H9 (cell line): ENCODE measurements around the gene MAPKAPK3. TPM values are rescaled to one million over a fixed set of nuclear protein-coding genes. Genes with fewer than 3 reads are reported as not detected.

Experiments
- DNase-seq: peaks from one replicate; pipeline ENCODE4 v3.0.0-alpha.2; 2017
- H2AFZ ChIP-seq: one replicate; pipeline ENCODE4 v1.6.1; 2013; ENCODE audit warnings: mild to moderate bottlenecking, low read length, control low read depth, moderate library complexity
- H2AK5ac ChIP-seq: 2 replicates; pipeline ENCODE4 v1.6.1; 2013; ENCODE audit warnings: low read length, control low read depth, mixed read lengths; ENCODE audit not compliant: insufficient read length
- H2BK120ac ChIP-seq: one replicate; pipeline ENCODE4 v1.6.1; 2013; ENCODE audit warnings: low read depth, mild to moderate bottlenecking, low read length, control low read depth, inconsistent platforms; ENCODE audit not compliant: poor library complexity, severe bottlenecking
- H2BK12ac ChIP-seq: 2 replicates; pipeline ENCODE4 v1.6.1; 2013; ENCODE audit warnings: low read length, control low read depth, mixed read lengths, low read depth; ENCODE audit not compliant: insufficient read length
- H2BK15ac ChIP-seq: 2 replicates; pipeline ENCODE4 v1.6.1; 2013; ENCODE audit warnings: low read depth, low read length, control low read depth
- H2BK20ac ChIP-seq: one replicate; pipeline ENCODE4 v1.6.1; 2013; ENCODE audit warnings: low read depth, mild to moderate bottlenecking, low read length, control low read depth, inconsistent platforms; ENCODE audit not compliant: poor library complexity, severe bottlenecking
- H2BK5ac ChIP-seq: 2 replicates; pipeline ENCODE4 v1.6.1; 2013; ENCODE audit warnings: low read length, control low read depth, mixed read lengths; ENCODE audit not compliant: insufficient read length
- H3K14ac ChIP-seq: 2 replicates; pipeline ENCODE4 v1.6.1; 2013; ENCODE audit warnings: low read length, control low read depth; ENCODE audit not compliant: insufficient read depth
- H3K18ac ChIP-seq: 2 replicates; pipeline ENCODE4 v1.6.1; 2013; ENCODE audit warnings: low read depth, mild to moderate bottlenecking, mixed read lengths, low read length, control low read depth; ENCODE audit not compliant: insufficient read length
- H3K23ac ChIP-seq: 2 replicates; pipeline ENCODE4 v1.6.1; 2013; ENCODE audit warnings: low read length, control low read depth, mixed read lengths, low read depth; ENCODE audit not compliant: insufficient read length
- H3K23me2 ChIP-seq: 2 replicates; pipeline ENCODE4 v1.6.1; 2013; ENCODE audit warnings: low read depth, mild to moderate bottlenecking, mixed read lengths, low read length, control low read depth; ENCODE audit not compliant: insufficient read length, poor library complexity, severe bottlenecking
- H3K27ac ChIP-seq: 2 replicates; pipeline ENCODE4 v1.5.1; 2013; ENCODE audit warnings: low read length, control low read depth, mixed read lengths, low read depth; ENCODE audit not compliant: insufficient read length
- H3K27me3 ChIP-seq: 2 replicates; pipeline ENCODE4 v1.6.1; 2013; ENCODE audit warnings: low read length, control low read depth, inconsistent platforms; ENCODE audit not compliant: insufficient read depth
- H3K4ac ChIP-seq: 2 replicates; pipeline ENCODE4 v1.6.1; 2013; ENCODE audit warnings: low read depth, mild to moderate bottlenecking, control low read depth, inconsistent platforms, low read length, moderate library complexity
- H3K4me1 ChIP-seq: 2 replicates; pipeline ENCODE4 v1.6.1; 2013; ENCODE audit warnings: low read length, control low read depth, inconsistent platforms; ENCODE audit not compliant: insufficient read depth
- H3K4me2 ChIP-seq: 2 replicates; pipeline ENCODE4 v1.6.1; 2013; ENCODE audit warnings: low read length, control low read depth, mixed read lengths; ENCODE audit not compliant: insufficient read length, insufficient read depth
- H3K56ac ChIP-seq: 2 replicates; pipeline ENCODE4 v1.6.1; 2013; ENCODE audit warnings: low read depth, mild to moderate bottlenecking, mixed read lengths, low read length, control low read depth; ENCODE audit not compliant: insufficient read length
- H3K79me1 ChIP-seq: 2 replicates; pipeline ENCODE4 v1.6.1; 2013; ENCODE audit warnings: low read depth, mild to moderate bottlenecking, moderate library complexity, low read length, control low read depth, inconsistent platforms; ENCODE audit not compliant: insufficient read depth, poor library complexity, severe bottlenecking
- H3K79me2 ChIP-seq: 2 replicates; pipeline ENCODE4 v1.6.1; 2013; ENCODE audit warnings: low read length, control low read depth, inconsistent platforms; ENCODE audit not compliant: insufficient read depth
- H3K9ac ChIP-seq: 2 replicates; pipeline ENCODE4 v1.6.1; 2013; ENCODE audit warnings: low read length, control low read depth, mixed read lengths; ENCODE audit not compliant: insufficient read length; ENCODE audit errors: extremely low read depth
- H3K9me3 ChIP-seq: one replicate; pipeline ENCODE4 v1.6.1; 2013; ENCODE audit warnings: low read depth, low read length, inconsistent platforms; ENCODE audit not compliant: control insufficient read depth
- H3T11ph ChIP-seq: one replicate; pipeline ENCODE4 v1.6.1; 2013; ENCODE audit warnings: mild to moderate bottlenecking, low read length, control low read depth, inconsistent platforms
- H4K20me1 ChIP-seq: one replicate; pipeline ENCODE4 v1.6.1; 2013; ENCODE audit not compliant: control insufficient read depth, insufficient read length, insufficient read depth
- H4K5ac ChIP-seq: 2 replicates; pipeline ENCODE4 v1.6.1; 2013; ENCODE audit warnings: low read depth, mild to moderate bottlenecking, mixed read lengths, low read length, control low read depth; ENCODE audit not compliant: insufficient read length
- H4K8ac ChIP-seq: replicated peaks from 2 replicates; pipeline ENCODE4 v1.6.1; 2013; ENCODE audit warnings: low read length, control low read depth, mixed read lengths, low read depth; ENCODE audit not compliant: insufficient read length
- H4K91ac ChIP-seq: 2 replicates; pipeline ENCODE4 v1.6.1; 2013; ENCODE audit warnings: low read depth, mild to moderate bottlenecking, moderate library complexity, mixed read lengths, low read length, control low read depth; ENCODE audit not compliant: insufficient read length
- H3K27ac Mint-ChIP-seq, 3 experiments: 2 replicates in 2 of 3; 3 replicates in 1 of 3; pipeline ENCODE4 v1.8.0; 2020 to 2021; ENCODE audit warnings: mixed read lengths in 3 of 3, mild to moderate bottlenecking in 1 of 3, moderate library complexity in 1 of 3
- H3K27me3 Mint-ChIP-seq: 2 replicates; pipeline ENCODE4 v1.8.0; 2021; ENCODE audit warnings: low read depth, mild to moderate bottlenecking, moderate library complexity, mixed read lengths
- H3K36me3 Mint-ChIP-seq, 3 experiments: 2 replicates in 2 of 3; 3 replicates in 1 of 3; pipeline ENCODE4 v1.8.0; 2020 to 2021; ENCODE audit warnings: low read depth in 3 of 3, mixed read lengths in 3 of 3; ENCODE audit not compliant: insufficient read depth in 1 of 3
- H3K4me1 Mint-ChIP-seq, 2 experiments: 2 replicates each; pipeline ENCODE4 v1.8.0; 2020; ENCODE audit warnings: mixed read lengths in 2 of 2
- H3K4me3 Mint-ChIP-seq, 2 experiments: 2 replicates in 1 of 2; 3 replicates in 1 of 2; pipeline ENCODE4 v1.8.0; 2020 to 2021; ENCODE audit warnings: mild to moderate bottlenecking in 2 of 2, mixed read lengths in 2 of 2, moderate library complexity in 1 of 2
- H3K9me3 Mint-ChIP-seq, 2 experiments: 2 replicates in 1 of 2; 3 replicates in 1 of 2; pipeline ENCODE4 v1.8.0; 2020; ENCODE audit warnings: mild to moderate bottlenecking in 2 of 2, mixed read lengths in 2 of 2, moderate library complexity in 1 of 2
- WGBS: extraction: QIAGEN DNeasy Blood & Tissue Kit; methylation state at CpG from one replicate; pipeline ENCODE4 v1.1.7; 2013; ENCODE audit warnings: missing lambda C conversion rate, low lambda C conversion rate, mixed read lengths; ENCODE audit not compliant: insufficient read length; ENCODE audit errors: extremely low coverage; 5-methylcytosine and 5-hydroxymethylcytosine counted together
- total RNA-seq: library from RNA; stranded (reverse); gene quantifications from 2 replicates; pipeline ENCODE4 v1.2.1, GENCODE V29; 2021
- TF ChIP-seq, protein P1 (sequence below): fragments of 200-600 bp; sonication (generic); conservative IDR thresholded peaks from 3 replicates; pipeline ENCODE4 v1.8.0; 2021; ENCODE audit warnings: antibody characterized with exemption, mild to moderate bottlenecking

MAPKAPK3 gene
- total RNA-seq, 1 experiment from 2014 or later, result 57.9 TPM

DNA sequence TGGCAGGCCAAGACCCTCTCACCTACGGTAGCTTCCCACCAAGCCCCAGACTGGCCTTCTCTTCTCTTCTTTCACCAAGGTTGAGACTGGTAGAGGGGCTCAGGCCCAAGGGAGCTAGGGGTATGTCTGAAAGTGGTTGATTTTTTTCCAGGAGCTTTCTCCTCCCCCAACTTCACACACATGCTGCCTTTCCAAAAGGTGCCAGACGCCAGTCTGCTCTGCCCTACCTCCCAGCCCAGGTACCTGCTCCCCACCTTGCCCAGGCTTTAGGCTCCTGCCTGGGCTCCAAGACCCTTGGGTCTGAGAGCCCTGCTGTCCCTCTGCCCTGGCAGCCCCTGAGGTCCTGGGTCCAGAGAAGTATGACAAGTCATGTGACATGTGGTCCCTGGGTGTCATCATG, 28.4 kb downstream of the MAPKAPK3 start:
- H3K4me2 ChIP-seq, result no peak overlapping the region
- H4K91ac ChIP-seq, result no peak overlapping the region
- no peaks in the 10 kb centered on the region for H3K23me2 ChIP-seq
- Mint-ChIP-seq H3K9me3 (no peaks in the 10 kb centered on the region), H3K27ac (no peak overlapping the region), H3K27me3 (no peaks in the 10 kb centered on the region), H3K4me1 (peaks cover 26 to 30% of the 10 kb centered on the region in 2 experiments), H3K36me3 (peaks cover 8 to 37% (median 29%) of the 10 kb centered on the region in 3 experiments; a peak in 6 of 7 replicates), H3K4me3 (no peak overlapping the region)
- no peak overlapping the region for H2BK20ac ChIP-seq
- H2BK5ac ChIP-seq, result no peak overlapping the region
- no CpG with 5 or more reads among the region's 2 CpGs for WGBS
- H2AK5ac ChIP-seq, result no peak overlapping the region
- H3K4me1 ChIP-seq, result no peaks in the 10 kb centered on the region
- no peaks in the 10 kb centered on the region for H3K9me3 ChIP-seq
- no peak overlapping the region for H3K4ac ChIP-seq
- no peak overlapping the region for H3K14ac ChIP-seq
- H4K5ac ChIP-seq, result no peak overlapping the region
- H2BK15ac ChIP-seq, result no peak overlapping the region
- no peak overlapping the region for H3K56ac ChIP-seq
- no peak for DNase-seq
- TF ChIP-seq, protein P1, sequence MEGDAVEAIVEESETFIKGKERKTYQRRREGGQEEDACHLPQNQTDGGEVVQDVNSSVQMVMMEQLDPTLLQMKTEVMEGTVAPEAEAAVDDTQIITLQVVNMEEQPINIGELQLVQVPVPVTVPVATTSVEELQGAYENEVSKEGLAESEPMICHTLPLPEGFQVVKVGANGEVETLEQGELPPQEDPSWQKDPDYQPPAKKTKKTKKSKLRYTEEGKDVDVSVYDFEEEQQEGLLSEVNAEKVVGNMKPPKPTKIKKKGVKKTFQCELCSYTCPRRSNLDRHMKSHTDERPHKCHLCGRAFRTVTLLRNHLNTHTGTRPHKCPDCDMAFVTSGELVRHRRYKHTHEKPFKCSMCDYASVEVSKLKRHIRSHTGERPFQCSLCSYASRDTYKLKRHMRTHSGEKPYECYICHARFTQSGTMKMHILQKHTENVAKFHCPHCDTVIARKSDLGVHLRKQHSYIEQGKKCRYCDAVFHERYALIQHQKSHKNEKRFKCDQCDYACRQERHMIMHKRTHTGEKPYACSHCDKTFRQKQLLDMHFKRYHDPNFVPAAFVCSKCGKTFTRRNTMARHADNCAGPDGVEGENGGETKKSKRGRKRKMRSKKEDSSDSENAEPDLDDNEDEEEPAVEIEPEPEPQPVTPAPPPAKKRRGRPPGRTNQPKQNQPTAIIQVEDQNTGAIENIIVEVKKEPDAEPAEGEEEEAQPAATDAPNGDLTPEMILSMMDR, result no peak
- H3K18ac ChIP-seq, result no peak overlapping the region
- no peaks in the 10 kb centered on the region for H4K20me1 ChIP-seq
- H3K9ac ChIP-seq, result no peak overlapping the region
- H4K8ac ChIP-seq, result no peak overlapping the region
- no peaks in the 10 kb centered on the region for H3K79me2 ChIP-seq
- no peak overlapping the region for H3T11ph ChIP-seq
- H3K27ac ChIP-seq, result no peak overlapping the region
- no peaks in the 10 kb centered on the region for H3K79me1 ChIP-seq
- no peaks in the 10 kb centered on the region for H3K27me3 ChIP-seq
- H3K23ac ChIP-seq, result no peak overlapping the region
- no peak overlapping the region for H2BK120ac ChIP-seq
- H2BK12ac ChIP-seq, result no peak overlapping the region
- H2AFZ ChIP-seq, result no peak overlapping the region
